A673 (cell line): ENCODE measurements around the gene UBL4B.

Source experiments
- CTCF ChIP-seq: fragments of 300-800, 200-600 bp; sonication (generic); conservative IDR thresholded peaks from 2 replicates; pipeline ENCODE4 v1.5.1; 2017; ENCODE audit warnings: low read depth, mild to moderate bottlenecking, antibody characterized with exemption, low read length, moderate library complexity, mixed read lengths
- EZH2 ChIP-seq: fragments of 200-600 bp; sonication (generic); IDR thresholded peaks from 2 replicates; pipeline ENCODE4 v1.6.1; 2017; ENCODE audit warnings: borderline replicate concordance, low read depth, mild to moderate bottlenecking, mixed read lengths, antibody characterized with exemption, low read length; ENCODE audit not compliant: poor library complexity, severe bottlenecking

GRCh38 chr1:110097507-110098221 is 14.6 kb upstream of the UBL4B start:
- TF ChIP-seq CTCF (no peak), EZH2 (no peak)
